Fibroblast of the aortic adventitia (primary cell): ENCODE results near the gene SKOR1. TPM values are rescaled to one million over a fixed set of nuclear protein-coding genes. Genes with fewer than 3 reads are reported as not detected.

ENCODE experiments used
- DNase-seq: peaks from one replicate; pipeline ENCODE4 v3.0.0-alpha.2; 2010; ENCODE audit warnings: low read depth
- H3K4me3 ChIP-seq: 2 replicates; pipeline ENCODE4 v1.5.1; 2011; ENCODE audit warnings: low read depth, mild to moderate bottlenecking, control low read depth, low read length, moderate library complexity
- total RNA-seq: library from RNA; depleted of rRNA; stranded (reverse); fragments of >200 nt; gene quantifications from 2 replicates; pipeline ENCODE4 v1.2.3, GENCODE V29; 2012; ENCODE audit warnings: low replicate concordance
- TF ChIP-seq, protein P1 (sequence below): IDR thresholded peaks from 2 replicates; pipeline ENCODE4 v1.5.1; 2011; ENCODE audit warnings: mild to moderate bottlenecking, low read length, control low read depth, inconsistent platforms; ENCODE audit not compliant: insufficient read depth

SKOR1 gene
- total RNA-seq, 1 donor, result 0.09 TPM

DNA sequence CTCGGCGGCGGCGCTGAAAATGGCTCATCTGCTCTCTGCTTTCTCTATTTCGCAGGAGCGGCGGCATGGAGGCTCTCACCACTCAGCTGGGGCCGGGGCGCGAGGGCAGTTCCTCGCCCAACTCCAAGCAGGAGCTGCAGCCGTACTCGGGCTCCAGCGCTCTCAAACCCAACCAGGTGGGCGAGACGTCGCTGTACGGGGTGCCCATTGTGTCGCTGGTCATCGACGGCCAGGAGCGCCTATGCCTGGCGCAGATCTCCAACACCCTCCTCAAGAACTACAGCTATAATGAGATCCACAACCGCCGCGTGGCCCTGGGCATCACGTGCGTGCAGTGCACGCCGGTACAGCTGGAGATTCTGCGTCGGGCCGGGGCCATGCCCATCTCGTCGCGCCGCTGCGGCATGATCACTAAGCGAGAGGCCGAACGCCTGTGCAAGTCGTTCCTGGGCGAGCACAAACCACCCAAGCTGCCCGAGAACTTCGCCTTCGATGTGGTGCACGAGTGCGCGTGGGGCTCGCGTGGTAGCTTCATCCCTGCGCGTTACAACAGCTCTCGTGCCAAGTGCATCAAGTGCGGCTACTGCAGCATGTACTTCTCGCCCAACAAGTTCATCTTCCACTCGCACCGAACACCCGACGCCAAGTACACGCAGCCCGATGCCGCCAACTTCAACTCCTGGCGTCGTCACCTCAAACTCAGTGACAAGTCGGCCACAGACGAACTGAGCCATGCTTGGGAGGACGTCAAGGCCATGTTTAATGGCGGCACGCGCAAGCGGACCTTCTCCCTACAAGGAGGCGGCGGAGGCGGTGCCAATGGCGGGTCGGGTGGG is 790 bp downstream of the SKOR1 start:
- TF ChIP-seq, protein P1, sequence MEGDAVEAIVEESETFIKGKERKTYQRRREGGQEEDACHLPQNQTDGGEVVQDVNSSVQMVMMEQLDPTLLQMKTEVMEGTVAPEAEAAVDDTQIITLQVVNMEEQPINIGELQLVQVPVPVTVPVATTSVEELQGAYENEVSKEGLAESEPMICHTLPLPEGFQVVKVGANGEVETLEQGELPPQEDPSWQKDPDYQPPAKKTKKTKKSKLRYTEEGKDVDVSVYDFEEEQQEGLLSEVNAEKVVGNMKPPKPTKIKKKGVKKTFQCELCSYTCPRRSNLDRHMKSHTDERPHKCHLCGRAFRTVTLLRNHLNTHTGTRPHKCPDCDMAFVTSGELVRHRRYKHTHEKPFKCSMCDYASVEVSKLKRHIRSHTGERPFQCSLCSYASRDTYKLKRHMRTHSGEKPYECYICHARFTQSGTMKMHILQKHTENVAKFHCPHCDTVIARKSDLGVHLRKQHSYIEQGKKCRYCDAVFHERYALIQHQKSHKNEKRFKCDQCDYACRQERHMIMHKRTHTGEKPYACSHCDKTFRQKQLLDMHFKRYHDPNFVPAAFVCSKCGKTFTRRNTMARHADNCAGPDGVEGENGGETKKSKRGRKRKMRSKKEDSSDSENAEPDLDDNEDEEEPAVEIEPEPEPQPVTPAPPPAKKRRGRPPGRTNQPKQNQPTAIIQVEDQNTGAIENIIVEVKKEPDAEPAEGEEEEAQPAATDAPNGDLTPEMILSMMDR, result no peak
- H3K4me3 ChIP-seq, result no peak overlapping the region
- no peak for DNase-seq

DNA sequence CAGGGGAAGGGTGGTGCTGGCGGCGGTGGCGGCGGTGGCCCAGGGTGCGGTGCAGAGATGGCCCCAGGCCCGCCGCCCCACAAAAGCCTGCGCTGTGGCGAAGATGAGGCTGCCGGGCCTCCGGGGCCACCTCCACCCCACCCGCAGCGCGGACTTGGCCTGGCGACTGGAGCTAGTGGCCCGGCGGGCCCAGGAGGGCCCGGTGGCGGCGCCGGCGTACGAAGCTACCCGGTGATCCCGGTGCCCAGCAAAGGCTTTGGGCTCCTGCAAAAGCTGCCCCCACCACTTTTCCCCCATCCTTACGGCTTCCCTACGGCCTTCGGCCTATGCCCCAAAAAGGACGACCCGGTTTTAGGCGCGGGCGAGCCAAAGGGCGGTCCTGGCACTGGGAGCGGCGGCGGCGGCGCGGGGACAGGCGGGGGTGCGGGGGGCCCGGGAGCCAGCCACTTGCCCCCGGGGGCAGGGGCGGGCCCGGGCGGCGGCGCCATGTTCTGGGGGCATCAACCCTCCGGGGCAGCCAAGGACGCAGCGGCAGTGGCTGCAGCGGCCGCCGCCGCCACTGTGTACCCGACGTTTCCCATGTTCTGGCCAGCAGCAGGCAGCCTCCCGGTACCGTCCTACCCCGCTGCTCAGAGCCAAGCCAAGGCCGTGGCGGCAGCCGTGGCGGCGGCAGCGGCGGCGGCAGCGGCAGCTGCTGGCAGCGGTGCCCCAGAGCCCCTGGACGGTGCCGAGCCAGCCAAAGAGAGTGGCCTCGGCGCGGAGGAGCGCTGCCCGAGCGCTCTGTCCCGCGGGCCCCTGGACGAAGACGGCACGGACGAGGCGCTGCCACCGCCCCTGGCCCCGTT is 1.6 kb downstream of the SKOR1 start:
- no peak for DNase-seq
- TF ChIP-seq, protein P1, result no peak
- no peak overlapping the region for H3K4me3 ChIP-seq

DNA sequence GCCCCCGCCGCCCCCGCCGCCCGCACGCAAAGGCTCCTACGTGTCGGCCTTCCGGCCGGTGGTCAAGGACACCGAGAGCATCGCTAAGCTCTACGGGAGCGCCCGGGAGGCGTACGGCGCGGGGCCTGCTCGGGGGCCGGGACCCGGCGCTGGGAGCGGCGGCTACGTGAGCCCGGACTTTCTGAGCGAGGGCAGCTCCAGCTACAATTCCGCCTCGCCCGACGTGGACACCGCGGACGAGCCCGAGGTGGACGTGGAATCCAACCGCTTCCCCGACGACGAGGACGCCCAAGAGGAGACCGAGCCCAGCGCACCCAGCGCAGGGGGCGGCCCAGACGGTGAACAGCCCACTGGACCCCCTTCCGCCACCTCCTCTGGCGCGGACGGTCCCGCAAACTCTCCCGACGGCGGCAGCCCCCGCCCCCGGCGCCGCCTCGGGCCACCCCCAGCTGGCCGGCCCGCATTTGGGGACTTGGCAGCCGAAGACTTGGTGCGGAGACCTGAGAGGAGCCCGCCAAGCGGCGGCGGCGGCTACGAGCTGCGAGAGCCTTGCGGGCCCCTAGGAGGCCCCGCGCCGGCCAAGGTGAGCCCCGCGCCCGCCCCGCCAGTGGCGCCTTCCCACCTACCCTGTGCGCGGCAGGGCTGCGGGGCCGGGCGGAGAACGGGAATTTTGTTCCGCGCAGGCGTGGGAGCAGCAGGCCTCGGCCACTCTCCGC is 2.4 kb downstream of the SKOR1 start:
- no peak overlapping the region for H3K4me3 ChIP-seq
- TF ChIP-seq, protein P1, result no peak
- no peak for DNase-seq

DNA sequence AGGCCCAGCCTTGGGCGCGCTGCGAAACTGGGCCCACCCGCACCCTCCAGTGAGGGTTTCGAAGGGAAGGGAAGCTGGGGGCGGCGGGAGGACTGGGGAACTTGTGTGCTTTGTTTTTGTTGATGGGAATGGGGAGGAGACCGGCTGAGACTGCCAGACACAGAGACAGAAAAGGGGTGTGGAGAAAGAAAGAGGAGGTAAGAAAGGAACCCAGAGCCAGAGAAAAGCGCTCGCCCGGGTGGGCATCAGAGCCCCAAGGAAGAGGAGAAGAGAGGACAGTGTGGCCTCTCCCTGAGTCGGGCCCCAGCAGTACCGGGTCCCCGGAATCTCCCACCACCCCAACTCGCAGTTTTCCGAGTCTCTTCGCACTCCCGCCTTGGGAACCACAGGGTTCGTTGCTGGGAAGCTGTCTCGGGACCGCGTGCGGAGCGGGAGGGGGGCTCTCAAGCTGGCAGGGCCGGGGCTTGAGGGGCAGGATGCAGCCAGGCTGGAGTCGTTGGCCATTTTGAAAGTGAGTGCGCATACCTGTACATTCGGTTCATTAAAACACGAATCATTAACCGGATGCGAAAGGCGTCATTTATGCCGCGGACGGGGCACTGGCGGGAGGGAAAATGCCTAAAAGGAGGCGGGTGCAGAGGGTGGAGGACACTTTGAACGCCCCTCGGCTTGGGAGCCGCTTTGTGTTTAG is 3.1 kb downstream of the SKOR1 start:
- TF ChIP-seq, protein P1, result no peak
- no peak for DNase-seq
- no peak overlapping the region for H3K4me3 ChIP-seq

DNA sequence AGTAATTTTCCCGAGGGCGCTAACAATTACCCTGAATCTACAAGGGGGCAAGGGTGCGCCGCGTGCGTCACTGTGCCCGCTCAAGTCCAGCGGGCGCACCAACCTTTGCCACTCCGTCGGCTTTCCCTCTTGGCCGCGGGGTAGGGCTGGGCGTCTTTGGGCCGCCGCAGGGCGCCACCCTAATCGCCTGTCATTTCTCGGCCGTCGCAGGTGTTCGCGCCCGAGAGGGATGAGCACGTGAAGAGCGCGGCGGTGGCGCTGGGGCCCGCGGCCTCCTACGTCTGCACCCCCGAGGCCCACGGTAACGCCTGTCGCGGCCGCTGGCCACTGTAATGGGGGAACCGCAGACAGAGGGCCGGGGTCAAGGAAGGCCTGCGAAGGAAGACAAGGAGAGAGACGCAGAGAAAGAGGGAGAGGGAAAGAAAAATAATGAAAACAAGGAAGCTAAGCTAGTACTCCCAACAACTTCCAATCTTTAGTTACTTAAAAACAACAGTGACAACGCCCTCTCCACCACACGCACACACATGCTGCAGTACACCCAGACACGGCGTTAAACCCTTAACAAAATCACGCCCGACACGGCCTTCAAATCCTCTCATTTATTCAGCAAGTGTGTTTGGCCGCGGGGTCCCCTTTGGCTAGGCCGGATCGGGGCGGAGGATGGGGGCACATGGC is 3.8 kb downstream of the SKOR1 start:
- TF ChIP-seq, protein P1, result no peak
- H3K4me3 ChIP-seq, result no peak overlapping the region
- DNase-seq, result no peak
